Activated naive CD4-positive, alpha-beta T cell (primary cell): ENCODE measurements around the gene CCR3.

Experiments
- DNase-seq, 4 experiments: peaks; one replicate each; lab custom pipeline; 2025; lab: John Stamatoyannopoulos, UW

Gene CCR3

DNA sequence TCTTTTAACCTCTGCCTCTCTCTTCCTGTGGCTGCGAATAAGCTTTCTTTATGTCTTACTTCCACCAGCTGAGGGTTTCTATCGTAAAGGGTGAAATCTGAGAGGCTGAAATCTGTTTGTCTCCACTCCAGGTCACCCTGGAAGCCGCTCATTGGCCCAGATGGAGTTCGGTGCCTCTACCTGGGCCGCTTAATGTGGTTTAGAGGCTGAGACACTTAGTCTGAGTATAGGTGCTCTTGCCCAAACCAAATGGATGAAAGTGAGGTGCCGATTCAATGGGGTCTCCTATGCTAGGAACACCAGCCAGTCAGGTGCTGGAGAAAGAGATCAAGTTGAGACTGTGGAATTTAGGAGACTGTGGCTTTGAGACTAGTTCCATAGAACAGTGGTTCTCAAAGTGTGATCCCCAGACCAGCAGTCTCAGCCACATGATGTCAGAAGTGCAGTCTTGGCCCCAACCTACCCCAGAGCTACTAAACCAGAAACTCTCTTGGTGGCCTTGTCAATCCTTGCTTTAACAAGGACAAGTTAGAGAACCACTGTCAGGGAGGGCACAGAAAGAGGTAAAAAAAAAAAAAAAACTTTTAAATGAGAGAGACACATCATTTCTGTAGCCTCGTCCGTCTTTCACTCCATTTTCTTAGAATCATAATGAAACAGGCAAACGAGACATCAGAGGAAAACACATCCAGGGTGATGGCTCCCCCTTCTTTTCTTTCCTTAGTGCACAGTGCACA, 56.8 kb downstream of the CCR3 start:
- DNase-seq, result no peak

DNA sequence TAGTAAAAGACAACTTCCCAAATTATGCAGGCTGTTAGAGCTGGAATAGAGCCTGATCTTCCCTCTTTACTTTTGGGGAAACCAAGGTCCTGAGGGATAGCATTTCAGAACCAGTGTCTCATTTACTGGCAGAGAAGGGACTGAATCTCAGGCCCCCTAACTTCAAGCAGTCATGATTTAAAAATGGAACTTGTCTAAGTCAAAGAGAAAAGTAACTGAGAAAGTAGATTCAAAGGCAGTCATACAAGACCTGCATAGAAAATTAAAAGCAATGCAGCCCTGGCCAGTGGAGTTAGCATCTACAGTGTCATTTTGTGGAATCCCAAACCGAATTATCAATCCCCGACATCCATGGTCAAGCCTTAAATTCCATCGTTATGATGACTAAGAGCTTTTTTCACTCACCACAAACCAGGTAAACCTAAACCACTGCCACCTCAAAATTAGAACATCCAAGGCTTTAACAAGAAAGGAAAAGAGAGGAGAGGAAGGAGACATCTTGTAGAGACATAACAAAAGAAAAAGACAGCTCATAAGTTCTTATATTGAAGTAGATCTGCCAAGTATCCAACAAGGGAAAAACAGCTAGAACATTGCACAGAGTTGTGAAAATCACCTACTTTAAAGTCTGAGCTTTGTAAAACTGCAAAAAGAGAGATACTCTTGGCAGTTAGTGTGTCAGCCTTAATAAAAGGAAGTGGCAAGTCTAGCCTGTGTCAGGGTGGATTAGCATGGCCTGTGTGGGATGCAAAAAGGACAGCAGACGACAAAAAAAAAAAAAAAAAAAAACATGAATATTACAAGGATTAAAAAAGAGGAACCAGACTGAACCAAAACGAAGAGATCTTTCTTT, 57.6 kb downstream of the CCR3 start:
- DNase-seq, result no peak

DNA sequence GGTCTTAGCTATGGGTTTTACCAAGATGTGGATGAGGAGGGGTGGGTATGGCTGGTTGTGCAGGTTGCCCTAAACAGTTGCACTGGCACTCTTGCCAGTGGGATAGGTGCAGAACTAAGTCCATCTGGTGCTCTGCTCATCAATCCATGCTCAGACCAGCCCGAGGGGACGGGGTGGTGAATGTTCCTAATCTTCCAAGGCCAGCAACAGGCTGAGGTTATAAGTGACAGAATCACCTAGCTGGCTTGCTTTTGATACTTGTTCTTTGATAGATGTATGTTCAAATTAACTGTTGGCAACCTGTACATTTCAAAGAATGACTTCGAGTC, 58.2 kb downstream of the CCR3 start:
- no peak for DNase-seq

DNA sequence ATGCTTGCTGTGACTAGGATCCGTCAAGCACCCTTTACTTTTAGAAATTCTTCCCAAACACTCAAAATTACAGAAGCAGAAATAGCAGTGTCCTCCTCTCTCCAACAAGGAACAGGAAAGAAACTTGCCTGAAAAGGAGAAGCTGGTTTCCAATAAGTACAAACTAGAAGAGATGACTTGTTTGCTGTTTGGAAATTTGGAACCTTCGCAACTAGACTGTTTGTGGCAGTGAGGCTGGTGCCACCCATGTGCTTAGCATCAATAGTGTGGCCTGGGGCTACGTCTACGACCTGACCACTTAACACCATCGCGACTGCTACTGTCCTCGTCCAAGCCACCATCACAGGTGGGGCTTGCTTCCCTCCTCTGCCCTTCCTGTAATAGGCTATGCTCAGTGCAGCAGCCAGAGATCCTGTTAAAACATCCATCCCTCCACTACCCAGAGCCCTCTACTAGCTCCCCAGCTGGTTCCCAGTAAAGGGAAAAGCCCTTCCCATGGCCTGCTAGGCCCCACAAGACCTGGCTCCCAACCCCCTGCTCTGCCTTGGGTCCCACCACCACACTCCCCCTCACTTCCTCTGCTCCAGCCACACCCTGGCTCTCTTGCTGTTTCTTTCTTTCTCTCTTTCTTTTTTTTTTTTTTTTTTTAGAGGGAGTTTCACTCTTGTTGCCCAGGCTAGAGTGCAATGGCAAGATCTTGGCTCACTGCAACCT, 59.0 kb downstream of the CCR3 start:
- no peak for DNase-seq

DNA sequence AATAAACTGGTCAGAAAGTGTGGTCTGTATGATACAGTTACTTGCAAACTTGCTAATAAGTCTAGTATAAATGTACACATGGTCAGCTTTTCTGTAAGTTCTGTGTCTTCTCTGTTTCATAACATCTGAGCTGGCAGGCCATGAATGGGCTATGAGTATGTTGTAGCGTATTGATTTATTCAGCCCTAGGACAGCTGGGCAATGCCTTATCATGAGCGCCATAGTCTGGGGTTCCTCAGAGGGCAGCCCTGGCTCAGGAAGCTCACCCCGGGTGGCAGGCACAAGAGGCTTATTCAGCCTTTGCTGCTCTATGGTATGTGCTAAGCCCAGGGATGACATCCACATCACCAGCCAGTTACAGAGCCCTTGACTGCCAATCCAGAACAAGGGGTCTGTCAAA, 61.0 kb downstream of the CCR3 start:
- DNase-seq, result no peak

DNA sequence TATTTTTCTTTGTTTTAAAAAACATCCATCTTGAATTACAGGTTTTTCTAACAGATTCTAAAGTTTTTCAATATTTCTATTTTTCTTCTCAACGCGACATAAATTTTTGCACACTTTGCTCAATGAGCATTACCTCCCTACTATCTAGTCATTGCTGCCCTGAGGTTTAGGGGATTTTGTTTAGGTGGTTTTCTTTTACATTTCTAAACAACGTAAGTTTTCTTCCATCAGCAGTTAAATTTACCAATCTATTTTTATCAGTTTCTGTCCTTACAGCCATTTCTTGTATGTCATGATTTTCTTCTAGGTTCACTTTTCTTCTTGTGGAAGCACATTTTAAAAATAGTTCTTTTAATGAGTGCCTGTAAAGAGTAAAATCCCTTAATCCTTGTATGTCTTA, 62.5 kb downstream of the CCR3 start:
- no peak for DNase-seq

DNA sequence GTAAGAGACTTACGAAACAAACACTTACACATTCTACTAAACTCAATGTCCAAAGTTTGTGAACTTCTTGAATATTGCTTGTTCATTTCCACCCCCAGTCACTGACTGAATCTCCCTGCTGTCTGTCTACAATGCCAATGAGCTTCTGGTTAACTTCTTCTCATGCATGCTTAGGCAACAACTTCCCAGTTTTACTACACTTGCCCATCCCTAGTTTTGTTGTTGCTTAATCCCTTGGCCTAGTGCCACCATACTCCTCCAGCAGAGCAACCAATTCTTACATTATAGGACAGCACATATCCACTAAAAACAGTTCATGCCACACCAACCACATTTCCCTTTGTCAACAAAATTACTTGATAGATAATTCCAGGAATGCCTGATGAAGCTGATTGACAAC, 70.7 kb downstream of the CCR3 start:
- no peak for DNase-seq

DNA sequence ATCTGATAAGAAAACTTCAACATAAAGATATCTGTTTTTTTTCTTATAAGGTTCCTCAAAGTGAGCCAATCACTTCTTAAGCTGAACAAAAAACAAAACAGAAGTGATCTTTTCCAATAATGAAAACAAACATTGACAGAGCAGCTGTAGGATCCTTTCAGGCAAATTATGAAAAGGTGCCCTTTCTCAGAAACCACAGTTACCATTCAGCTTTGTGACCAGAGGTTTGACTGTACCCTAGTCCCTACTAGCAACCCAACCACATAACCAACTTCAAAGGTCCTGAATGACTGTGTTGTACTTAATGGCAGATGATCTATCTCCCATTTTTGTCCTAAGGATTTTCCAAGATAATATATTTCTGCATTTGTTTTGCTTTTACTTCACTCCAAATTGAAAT, 72.3 kb downstream of the CCR3 start:
- no peak for DNase-seq

DNA sequence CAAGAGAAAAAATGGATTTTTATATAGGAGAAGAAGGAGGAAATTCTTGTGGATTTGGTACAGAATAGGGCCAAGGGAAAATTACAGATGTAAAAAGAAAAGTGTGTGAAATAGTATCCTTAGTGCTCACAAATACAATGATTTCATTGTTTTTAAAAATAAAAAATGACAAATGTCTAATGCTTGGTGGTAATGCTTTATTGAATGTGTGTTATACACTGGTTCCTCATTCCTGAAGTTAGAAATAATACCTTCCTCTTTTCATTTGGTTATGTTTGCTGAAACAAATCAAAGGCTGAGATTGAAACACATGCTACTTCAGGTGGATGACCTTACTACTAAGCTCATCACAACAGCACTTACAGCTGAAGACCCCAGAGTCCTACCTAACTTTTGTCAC, 73.9 kb downstream of the CCR3 start:
- DNase-seq, result no peak
